ENCODE data around the gene ABCC8.

Gene ABCC8

GRCh38 chr11:17401841-17402240 is 74.8 kb downstream of the ABCC8 start:
- no peak for DNase-seq

DNA sequence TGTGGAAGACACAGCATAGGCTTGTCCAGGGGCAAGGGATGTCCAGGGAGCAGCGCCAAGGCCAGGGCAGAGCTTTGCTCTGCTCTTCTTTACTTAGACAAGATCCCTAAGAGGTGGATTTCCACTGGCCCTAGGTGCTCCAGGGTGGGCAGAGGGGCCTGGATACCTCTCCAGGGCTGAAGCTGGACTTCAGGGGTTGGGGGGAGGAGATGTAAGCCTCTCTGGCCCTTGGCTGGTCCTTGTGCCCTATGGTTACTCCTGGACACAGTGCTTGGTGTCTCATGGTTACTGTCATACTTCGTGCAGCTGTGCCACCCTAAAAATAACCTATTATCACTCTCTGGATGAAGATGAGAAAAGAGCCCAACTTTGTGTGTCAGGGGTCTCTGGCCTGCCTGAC is 75.3 kb downstream of the ABCC8 start:
- DNase-seq: no peak

- DNase-seq: no peak
Measured at GRCh38 chr11:17400048-17400775, 76.4 kb downstream of the ABCC8 start.

DNA sequence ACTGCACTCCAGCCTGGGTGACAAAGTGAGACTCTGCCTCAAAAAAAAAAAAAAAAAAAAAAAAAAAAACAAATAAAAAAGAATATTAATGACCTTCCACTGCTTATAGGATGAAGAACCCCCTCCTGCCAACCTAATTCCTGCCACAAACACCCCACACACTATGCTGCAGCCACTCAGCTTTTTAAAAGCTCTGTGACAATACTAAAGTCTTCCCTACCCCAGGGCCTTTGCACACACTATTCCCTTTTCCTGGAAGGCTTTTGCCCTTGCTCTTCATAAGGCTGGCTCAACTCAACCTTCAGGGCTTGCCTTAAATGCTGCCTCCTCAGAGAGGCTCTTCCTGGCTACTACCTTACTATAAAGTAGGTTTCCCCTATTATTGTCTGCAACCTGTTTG is 77.4 kb downstream of the ABCC8 start:
- DNase-seq: no peak

DNA sequence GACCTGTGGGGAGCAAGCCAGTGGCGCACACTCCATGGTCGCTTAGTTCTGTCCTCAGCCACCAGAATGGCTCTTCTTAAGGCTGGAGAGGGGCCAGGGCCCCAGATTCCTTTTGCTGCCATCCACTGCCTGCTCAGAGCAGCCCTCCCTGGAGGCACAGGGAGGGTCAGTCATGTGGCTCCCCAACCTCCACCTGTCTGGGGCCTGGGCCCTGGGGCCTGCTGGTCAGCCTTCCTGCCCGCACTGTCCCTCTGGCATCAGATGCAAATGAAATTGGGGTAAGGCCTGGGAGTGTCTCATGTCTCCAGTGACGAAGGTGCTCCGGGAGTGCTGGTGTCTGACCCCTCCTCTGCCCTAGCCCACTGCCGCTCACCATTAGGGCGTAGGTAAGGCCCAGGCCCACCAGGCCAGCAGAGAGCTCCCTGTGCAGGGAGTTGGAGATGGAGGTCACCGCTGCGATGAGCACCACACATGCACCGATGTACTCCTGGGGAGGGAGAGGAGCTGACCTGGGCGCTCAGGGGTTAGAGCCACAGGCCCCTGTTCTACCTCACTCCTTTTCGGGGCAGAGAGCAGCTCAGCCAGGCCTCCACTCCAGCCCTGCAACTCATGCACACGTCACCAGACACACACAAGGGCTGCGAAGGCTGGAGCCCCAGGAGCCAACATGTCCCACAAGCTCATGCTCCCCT is 79.2 kb downstream of the ABCC8 start:
- DNase-seq: no peak

DNA sequence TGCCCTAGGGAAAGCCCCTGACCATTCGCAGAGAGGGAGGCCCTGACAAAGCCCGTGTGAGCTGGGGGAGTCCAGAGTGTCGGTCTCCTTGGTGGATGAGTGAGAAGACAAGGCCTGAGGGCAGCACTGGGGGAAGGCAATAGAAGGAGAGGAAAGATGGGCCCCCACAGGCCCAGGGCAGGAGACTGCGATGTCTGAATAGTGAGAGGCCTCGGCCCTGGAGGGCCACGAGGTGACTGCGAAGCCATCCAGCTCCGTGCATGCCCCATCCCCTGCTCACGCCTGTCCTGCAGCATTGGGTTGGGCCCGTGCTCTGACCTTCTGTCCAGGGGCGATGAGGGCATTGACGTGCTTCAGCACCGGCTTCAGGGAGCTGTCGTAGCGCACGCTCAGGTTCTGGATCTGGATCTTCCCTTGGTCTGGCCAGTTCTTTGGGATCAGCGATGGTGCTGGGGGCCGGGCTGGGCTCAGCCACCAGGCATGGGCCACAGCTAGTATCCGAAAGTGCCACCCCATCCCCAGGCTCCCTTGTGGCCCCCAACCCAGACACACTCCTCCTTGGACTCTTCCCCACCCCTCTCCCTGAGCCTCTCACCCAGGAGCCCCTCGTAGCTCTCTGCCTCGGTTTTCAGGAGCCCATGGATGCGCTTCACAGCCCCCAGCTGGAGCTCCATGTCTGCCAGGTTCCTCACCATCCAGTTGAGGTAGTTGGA is 79.9 kb downstream of the ABCC8 start:
- no peak for DNase-seq

GRCh38 chr11:17395978-17396377 is 80.7 kb downstream of the ABCC8 start:
- no peak for DNase-seq

- DNase-seq: no peak
Measured at GRCh38 chr11:17395554-17395961, 81.1 kb downstream of the ABCC8 start.

- no peak for DNase-seq
Measured at GRCh38 chr11:17394743-17395390, 81.8 kb downstream of the ABCC8 start.

DNA sequence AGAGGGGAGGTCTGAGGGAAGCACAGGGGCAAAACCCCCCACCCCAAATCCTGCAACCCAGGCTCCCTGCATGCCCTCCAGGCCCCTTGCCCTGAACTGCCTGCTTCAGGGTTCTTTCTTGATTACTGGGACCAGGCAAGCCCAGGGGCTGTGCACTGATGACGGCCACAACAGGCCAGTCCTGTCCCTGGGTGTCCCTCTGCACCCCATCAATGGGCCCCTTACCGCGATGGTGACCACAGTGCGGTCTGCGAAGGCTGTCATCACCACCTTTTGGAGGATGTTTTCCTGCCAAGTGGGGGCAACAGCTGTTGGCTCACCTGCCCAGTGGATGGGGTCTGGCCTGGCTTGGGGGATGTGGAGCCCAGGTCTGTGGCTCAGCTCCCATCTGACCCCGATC is 83.2 kb downstream of the ABCC8 start:
- DNase-seq: no peak

DNA sequence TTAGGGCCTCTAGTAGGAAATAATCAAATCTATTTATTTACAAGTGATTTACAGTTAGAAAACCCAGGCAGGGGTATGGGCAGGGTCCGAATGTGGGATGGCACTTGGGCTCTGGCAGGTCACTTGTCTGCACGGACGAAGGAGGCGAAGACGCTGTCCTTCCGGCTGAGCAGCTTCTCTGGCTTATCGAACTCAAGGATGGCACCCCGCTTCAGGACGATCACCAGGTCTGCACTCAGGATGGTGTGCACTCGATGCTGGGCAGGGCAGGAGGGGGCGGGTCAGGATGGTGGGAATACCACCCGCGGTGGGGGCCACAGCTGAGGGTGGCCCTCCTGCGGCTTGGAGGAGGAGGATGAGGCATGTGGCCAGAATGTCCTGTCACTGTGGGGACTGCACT is 83.8 kb downstream of the ABCC8 start:
- no peak for DNase-seq

DNA sequence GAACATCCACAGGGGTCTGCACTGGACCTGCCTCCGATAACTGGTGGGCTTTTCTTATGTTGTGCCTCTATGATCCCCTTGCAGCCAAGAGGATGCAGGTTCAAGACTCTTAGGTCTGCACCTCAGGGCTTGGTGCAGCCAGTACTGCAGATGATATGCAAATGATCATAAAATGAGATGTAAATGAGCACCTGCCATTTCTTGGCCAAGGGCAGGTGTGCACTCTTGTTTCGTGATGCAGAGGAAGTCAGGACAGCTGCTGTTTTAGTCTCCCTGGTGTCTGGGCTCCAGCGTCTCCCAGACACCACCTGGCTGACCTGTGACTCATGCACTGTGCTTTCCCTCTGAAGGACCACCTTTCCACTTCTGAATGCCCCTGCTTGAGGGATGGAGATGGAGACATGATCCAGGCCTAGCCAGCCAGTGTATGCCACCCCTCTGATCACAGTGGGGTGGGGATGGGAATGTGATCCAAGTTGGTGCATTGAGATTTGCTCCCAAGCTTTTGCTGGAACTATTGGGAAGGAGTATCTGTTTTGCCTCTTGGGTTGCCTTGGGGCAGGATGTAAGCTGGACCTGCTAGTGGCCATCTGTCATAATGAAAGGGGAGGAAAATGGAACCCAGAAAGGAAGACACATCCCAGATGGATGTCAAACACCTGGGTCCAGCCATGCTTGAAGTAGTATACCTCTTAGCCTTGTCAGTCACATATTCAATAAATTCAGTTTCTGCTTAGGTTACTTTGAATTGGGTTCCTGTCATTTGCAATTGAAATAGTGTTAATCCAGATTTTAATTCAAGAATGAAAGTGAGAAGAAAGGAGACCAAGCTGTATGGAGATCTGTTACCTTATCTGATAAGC is 84.9 kb downstream of the ABCC8 start:
- no peak for DNase-seq

- no peak for DNase-seq
Measured at GRCh38 chr11:17389957-17390649, 86.5 kb downstream of the ABCC8 start.

- peak; percentile 72 for DNase-seq
Measured at GRCh38 chr11:17389211-17389956, 87.3 kb downstream of the ABCC8 start.

GRCh38 chr11:17388609-17389210 is 87.9 kb downstream of the ABCC8 start, which contains the start of gene KCNJ11:
KCNJ11 (minus strand) TSS chr11:17388659; CDS start chr11:17388091, 568 bp downstream.
- DNase-seq: peak; percentile 40

- DNase-seq: no peak
Measured at GRCh38 chr11:17387811-17388210, 88.8 kb downstream of the ABCC8 start.

DNA sequence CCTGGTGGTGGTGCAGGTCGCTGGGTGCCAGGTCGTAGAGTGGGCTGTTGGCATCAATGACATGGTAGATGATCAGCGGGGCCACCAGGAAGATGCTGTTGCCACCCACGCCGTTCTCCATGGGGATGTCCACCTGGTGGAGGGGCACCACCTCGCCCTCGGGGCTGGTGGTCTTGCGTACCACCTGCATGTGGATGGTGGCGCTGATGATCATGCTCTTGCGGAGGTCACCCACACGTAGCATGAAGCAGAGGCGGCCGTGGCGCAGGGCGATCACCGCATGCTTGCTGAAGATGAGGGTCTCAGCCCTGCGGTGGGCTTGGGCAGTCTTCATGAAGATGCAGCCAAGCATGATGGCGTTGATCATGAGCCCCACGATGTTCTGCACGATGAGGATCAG is 89.4 kb downstream of the ABCC8 start:
- no peak for DNase-seq

DNA sequence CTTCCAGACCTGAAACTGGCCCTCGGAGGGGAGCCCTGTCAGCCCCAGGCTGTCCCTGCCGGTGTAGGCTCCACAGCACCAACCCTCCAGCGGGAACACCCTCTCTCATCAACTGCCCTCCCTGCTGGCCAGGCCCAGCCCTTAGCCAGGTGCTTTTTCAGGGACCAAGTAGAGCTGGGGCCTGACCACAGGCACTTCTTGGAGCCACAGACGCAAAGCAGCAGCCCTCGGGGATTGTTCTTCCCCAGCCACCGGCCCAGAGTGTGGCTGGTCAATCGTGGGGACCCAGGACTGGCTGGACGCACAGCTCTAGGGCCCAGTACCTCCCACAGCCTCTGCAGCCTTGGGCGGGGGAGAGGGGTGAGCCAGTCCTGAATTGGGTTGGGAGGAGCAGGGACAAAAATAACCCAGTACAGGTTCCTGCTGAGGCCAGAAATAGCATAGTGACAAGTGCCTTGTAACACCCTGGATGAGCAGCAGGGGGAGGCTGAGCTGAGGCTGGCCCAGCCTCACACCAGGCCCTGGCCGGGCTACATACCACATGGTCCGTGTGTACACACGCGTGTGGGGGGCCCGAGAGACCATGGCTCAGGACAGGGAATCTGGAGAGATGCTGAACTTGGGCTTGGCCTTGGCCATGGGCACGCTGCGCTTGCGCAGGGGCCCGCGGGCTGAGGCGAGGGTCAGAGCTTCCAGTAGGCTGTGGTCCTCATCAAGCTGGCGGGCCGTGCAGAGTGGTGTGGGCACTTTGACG is 90.1 kb downstream of the ABCC8 start:
- no peak for DNase-seq

DNA sequence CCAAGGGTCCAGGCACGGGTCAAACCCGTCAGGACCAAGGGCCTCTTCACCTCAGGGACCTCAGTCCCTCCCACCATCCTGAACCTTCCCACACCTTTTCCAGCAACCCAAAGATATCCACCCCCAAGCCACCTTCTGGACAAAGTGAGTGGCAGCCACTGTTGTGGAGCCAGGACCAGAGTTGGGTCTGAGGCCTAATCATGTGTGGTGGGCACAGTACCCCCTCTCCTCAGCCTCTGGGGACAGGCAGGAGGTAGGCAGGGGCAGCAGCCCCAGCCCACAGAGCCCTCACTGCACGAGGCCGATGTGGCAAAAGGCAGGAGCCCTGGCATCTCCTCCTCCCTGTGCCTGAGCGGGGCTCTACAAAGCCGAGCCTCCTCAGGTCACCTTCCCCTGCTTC is 90.7 kb downstream of the ABCC8 start:
- no peak for DNase-seq

DNA sequence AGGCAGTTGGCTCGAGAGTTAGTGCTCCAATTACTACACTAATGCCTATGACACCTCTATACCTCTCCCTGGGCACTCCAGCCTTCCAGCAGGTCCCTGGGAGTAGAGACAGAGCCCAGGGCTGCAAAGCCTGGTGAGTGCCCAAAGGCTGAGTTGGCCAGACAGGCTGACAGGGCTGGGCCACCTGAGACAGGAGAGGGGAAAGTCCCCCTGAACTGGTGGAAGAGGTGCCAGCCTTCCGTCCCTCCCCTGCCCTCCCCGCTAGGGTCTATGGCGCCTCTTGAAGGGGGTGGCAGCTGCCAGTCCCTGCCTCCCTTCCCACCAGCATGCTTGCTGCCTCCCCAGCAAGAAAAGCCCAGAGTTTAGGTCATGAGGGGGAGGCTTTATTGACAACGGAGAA is 91.2 kb downstream of the ABCC8 start:
- no peak for DNase-seq

All from effector CD8-positive, alpha-beta T cell (primary cell).